Right atrium auricular region (tissue), 2 donors: Measurements from ENCODE around the gene CCT5. TPM values are rescaled to one million over a fixed set of nuclear protein-coding genes. Genes with fewer than 3 reads are reported as not detected.

Experiments
- DNase-seq: peaks from one replicate; pipeline ENCODE4 v3.0.0-alpha.2; 2019; ENCODE audit warnings: low spot score
- H3K27ac ChIP-seq, 2 donors: fragments of 200-600 bp; sonication (generic); 1 replicate in 1 of 2; 2 replicates in 1 of 2; pipeline ENCODE4 v1.5.1; 2016 to 2019
- H3K27me3 ChIP-seq, 2 donors: fragments of 200-600 bp; sonication (generic); one replicate each; pipeline versions ENCODE4 v1.5.1 to v1.6.0; 2017 to 2019
- H3K36me3 ChIP-seq: fragments of 200-600 bp; sonication (generic); one replicate; pipeline ENCODE4 v1.5.1; 2016
- H3K4me1 ChIP-seq, 2 donors: fragments of 200-600 bp; sonication (generic); one replicate each; pipeline versions ENCODE4 v1.5.1 to v1.6.0; 2017 to 2019
- H3K4me3 ChIP-seq, 2 donors: fragments of 200-600 bp; sonication (generic); 1 replicate in 1 of 2; 2 replicates in 1 of 2; pipeline ENCODE4 v1.5.1; 2017 to 2019; ENCODE audit warnings: mild to moderate bottlenecking in 1 of 2, moderate library complexity in 1 of 2
- H3K9me3 ChIP-seq, 2 donors: fragments of 200-600 bp; sonication (generic); one replicate each; pipeline ENCODE4 v1.5.1; 2019
- total RNA-seq, 2 donors: library from RNA; depleted of rRNA; stranded (reverse); fragments of >200 nt; gene quantifications; one replicate each; pipeline ENCODE4 v1.1.0, GENCODE V29; 2016
- TF ChIP-seq, protein P1 (sequence below), 2 donors: fragments of 200-600 bp; sonication (generic); IDR thresholded peaks; one replicate each; pipeline ENCODE4 v1.5.1; 2019; ENCODE audit warnings: antibody characterized with exemption in 2 of 2

The CCT5 gene
- total RNA-seq, 2 donors from 2014 or later = 88.4 to 140 TPM

DNA sequence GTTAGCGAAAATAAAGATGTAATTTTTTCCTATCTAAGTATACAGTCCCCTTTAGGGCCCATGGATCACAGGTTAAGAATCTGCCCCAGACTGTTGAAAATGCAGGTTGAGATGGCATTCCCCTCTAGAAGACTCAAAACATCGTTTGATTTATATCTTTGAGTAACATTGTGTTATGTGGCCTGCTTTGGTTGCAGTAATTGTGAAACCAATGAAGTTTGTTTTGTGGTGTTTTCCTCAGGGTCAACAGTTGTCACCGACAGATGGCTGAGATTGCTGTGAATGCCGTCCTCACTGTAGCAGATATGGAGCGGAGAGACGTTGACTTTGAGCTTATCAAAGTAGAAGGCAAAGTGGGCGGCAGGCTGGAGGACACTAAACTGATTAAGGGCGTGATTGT is 7.8 kb downstream of the CCT5 start:
- no peak for DNase-seq
- no peaks in the 10 kb centered on the region for H3K9me3 ChIP-seq
- H3K27ac ChIP-seq = no peak overlapping the region
- no peaks in the 10 kb centered on the region for H3K4me1 ChIP-seq
- no peaks in the 10 kb centered on the region for H3K27me3 ChIP-seq
- no peak overlapping the region for H3K4me3 ChIP-seq
- H3K36me3 ChIP-seq = peaks cover 86% of the 10 kb centered on the region
- TF ChIP-seq, protein P1, sequence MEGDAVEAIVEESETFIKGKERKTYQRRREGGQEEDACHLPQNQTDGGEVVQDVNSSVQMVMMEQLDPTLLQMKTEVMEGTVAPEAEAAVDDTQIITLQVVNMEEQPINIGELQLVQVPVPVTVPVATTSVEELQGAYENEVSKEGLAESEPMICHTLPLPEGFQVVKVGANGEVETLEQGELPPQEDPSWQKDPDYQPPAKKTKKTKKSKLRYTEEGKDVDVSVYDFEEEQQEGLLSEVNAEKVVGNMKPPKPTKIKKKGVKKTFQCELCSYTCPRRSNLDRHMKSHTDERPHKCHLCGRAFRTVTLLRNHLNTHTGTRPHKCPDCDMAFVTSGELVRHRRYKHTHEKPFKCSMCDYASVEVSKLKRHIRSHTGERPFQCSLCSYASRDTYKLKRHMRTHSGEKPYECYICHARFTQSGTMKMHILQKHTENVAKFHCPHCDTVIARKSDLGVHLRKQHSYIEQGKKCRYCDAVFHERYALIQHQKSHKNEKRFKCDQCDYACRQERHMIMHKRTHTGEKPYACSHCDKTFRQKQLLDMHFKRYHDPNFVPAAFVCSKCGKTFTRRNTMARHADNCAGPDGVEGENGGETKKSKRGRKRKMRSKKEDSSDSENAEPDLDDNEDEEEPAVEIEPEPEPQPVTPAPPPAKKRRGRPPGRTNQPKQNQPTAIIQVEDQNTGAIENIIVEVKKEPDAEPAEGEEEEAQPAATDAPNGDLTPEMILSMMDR (IDR thresholded peaks at IDR 0.05) = no peak

DNA sequence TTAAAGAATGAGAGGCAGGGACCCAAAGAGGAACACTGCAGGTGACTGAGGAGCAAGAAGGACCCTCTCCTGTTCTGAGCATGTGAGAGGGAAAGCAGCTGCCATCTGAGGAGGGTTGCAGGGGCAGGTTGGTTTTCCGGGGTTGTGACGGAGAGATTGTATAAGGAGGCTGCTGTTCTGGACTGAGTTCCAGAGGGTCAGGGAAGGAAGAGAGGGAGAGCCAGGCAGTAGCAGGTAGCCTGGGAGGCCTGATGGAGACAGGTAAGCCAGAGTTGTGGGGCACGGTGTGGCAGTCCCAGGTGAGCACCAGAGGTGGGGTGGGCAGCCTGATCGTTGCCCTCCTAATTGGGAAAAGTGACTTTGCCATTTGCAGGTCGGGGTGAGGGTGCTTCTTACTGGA is 9.8 kb downstream of the CCT5 start:
- TF ChIP-seq, protein P1 (IDR thresholded peaks at IDR 0.05) = no peak

DNA sequence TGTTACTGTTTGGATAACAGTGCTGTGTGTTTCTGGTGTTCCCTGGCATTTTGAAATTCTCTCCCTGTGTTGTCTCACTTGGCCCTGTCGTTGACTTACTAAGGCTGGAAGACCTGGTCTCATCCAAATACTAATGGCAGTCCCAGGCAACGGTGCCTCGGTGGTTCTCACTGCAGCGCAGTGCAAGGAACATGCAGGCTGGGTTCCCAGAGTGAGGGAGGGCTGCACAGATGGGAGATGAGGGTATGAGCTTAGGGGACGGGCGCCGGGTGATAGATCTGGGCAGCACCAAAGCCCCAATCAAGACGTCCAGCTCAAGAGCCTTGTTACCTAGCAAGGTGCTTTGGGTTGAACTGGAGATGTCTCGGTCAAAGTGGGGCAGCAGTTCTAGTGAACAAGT is 11.0 kb downstream of the CCT5 start:
- no peaks in the 10 kb centered on the region for H3K27me3 ChIP-seq
- H3K36me3 ChIP-seq = peaks cover 99% of the 10 kb centered on the region

More for the DNA sequence above, 9.8 kb downstream of the CCT5 start:
- no peak overlapping the region for H3K27ac ChIP-seq
- no peaks in the 10 kb centered on the region for H3K4me1 ChIP-seq
- no peaks in the 10 kb centered on the region for H3K9me3 ChIP-seq
- peak; percentile 7 for DNase-seq
- no peak overlapping the region for H3K4me3 ChIP-seq
- peaks cover 99% of the 10 kb centered on the region for H3K36me3 ChIP-seq
- H3K27me3 ChIP-seq = no peaks in the 10 kb centered on the region

DNA sequence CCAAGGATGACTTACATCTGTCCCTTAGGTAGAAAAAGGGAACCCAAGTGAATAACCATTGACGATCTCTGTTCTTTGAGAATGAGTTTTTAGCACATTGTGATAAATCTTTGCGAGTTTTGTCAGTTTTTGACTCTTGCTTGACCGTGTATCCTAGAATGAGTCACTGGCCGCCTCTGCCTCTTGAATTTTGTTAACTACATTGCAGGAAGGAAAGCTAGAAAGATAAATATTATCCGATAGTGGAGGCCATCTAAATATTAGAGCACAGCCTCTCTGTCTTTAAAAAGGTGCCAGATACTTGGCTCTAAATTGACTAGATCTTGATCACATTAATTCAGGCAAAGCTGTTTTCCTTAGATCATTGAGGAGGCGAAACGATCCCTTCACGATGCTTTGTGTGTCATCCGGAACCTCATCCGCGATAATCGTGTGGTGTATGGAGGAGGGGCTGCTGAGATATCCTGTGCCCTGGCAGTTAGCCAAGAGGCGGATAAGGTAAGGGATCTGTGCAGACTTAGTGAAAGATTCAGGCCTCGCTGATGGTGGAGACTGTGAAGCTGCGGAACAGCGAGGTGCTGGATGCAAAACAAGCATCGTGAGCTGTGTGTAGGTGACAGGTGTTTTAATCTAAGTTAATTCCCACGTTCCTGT is 12.2 kb downstream of the CCT5 start:
- Histone ChIP-seq H3K36me3 (peaks cover 87% of the 10 kb centered on the region), H3K4me1 (no peaks in the 10 kb centered on the region), H3K27me3 (no peaks in the 10 kb centered on the region), H3K27ac (no peak overlapping the region), H3K9me3 (no peaks in the 10 kb centered on the region), H3K4me3 (no peak overlapping the region)
- peak; percentile 49 for DNase-seq
- TF ChIP-seq, protein P1 (IDR thresholded peaks at IDR 0.05) = no peak

More for the DNA sequence above, 11.0 kb downstream of the CCT5 start:
- H3K4me3 ChIP-seq = no peak overlapping the region
- no peak overlapping the region for H3K27ac ChIP-seq
- DNase-seq = peak; percentile 21
- no peaks in the 10 kb centered on the region for H3K9me3 ChIP-seq
- H3K4me1 ChIP-seq = no peaks in the 10 kb centered on the region
- TF ChIP-seq, protein P1 (IDR thresholded peaks at IDR 0.05) = no peak

DNA sequence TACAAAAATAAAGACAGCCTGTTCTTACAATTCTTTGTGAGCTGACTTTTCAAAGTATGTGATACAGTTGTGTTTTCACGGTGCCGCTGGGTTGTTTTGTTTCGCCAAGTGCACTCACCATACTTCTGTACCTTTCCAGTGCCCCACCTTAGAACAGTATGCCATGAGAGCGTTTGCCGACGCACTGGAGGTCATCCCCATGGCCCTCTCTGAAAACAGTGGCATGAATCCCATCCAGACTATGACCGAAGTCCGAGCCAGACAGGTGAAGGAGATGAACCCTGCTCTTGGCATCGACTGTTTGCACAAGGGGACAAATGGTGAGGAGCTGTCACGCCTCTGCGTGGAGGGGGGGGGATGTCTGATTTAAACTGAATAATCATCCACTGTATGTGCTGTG is 12.9 kb downstream of the CCT5 start:
- Histone ChIP-seq H3K4me3 (no peak overlapping the region), H3K27ac (no peak overlapping the region), H3K4me1 (no peaks in the 10 kb centered on the region), H3K36me3 (peaks cover 80% of the 10 kb centered on the region), H3K27me3 (no peaks in the 10 kb centered on the region), H3K9me3 (no peaks in the 10 kb centered on the region)
- TF ChIP-seq, protein P1 (IDR thresholded peaks at IDR 0.05) = no peak
- peak; percentile 50 for DNase-seq

DNA sequence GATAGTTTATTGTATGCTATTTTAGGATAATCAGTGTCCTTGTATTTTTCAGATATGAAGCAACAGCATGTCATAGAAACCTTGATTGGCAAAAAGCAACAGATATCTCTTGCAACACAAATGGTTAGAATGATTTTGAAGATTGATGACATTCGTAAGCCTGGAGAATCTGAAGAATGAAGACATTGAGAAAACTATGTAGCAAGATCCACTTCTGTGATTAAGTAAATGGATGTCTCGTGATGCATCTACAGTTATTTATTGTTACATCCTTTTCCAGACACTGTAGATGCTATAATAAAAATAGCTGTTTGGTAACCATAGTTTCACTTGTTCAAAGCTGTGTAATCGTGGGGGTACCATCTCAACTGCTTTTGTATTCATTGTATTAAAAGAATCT is 14.5 kb downstream of the CCT5 start:
- TF ChIP-seq, protein P1 (IDR thresholded peaks at IDR 0.05) = no peak
- H3K27me3 ChIP-seq = no peaks in the 10 kb centered on the region
- no peak for DNase-seq
- H3K4me1 ChIP-seq = no peaks in the 10 kb centered on the region
- peaks cover 64% of the 10 kb centered on the region for H3K36me3 ChIP-seq
- H3K9me3 ChIP-seq = no peaks in the 10 kb centered on the region
- H3K27ac ChIP-seq = no peak overlapping the region
- H3K4me3 ChIP-seq = no peak overlapping the region
